ENCODE results near the gene HERC6.
"Not testable (repeated sequence)": the region's sequence is repeated elsewhere in the genome, so short reads cannot be mapped to it uniquely, and the experiment has no call there.

DNA sequence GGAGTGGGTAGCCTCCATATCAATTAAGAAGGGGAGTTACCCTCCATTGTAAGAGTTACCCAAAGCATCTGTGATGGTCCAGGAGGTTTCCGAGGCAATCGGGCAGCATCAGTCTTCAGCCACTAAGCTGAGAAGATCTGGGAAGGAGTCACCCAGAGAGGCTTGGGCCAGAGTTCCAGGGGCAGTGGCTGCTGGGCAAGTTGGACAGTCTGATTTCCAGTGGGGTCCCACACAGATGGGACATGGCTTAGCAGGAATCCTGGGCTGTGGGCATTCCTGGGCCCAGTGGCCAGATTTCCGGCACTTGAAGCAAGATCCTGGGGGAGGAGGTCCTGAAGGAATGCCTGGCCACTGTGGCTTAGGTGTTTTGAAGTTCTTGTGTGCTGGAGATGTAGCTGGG is 31.8 kb upstream of the HERC6 start:
- TF ChIP-seq MYC (IDR thresholded peaks at IDR 0.05; ENCODE audit: low read depth, low read length), result not testable (repeated sequence)
- TF ChIP-seq, protein P1, sequence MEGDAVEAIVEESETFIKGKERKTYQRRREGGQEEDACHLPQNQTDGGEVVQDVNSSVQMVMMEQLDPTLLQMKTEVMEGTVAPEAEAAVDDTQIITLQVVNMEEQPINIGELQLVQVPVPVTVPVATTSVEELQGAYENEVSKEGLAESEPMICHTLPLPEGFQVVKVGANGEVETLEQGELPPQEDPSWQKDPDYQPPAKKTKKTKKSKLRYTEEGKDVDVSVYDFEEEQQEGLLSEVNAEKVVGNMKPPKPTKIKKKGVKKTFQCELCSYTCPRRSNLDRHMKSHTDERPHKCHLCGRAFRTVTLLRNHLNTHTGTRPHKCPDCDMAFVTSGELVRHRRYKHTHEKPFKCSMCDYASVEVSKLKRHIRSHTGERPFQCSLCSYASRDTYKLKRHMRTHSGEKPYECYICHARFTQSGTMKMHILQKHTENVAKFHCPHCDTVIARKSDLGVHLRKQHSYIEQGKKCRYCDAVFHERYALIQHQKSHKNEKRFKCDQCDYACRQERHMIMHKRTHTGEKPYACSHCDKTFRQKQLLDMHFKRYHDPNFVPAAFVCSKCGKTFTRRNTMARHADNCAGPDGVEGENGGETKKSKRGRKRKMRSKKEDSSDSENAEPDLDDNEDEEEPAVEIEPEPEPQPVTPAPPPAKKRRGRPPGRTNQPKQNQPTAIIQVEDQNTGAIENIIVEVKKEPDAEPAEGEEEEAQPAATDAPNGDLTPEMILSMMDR (IDR thresholded peaks at IDR 0.05; ENCODE audit: low read depth, low read length), result not testable (repeated sequence)
